Upper lobe of left lung (tissue), 6 donors: ENCODE measurements around the gene SBF2. TPM values are rescaled to one million over a fixed set of nuclear protein-coding genes. Genes with fewer than 3 reads are reported as not detected.

Experiments used
- ATAC-seq, 2 donors: fragments of 200-7000 bp; cut with Tn5 transposase; one replicate each; pipeline ENCODE4 v1.9.1; 2022; ENCODE audit warnings: mild to moderate bottlenecking in 2 of 2, moderate library complexity in 2 of 2; ENCODE audit not compliant: low FRiP score in 2 of 2
- DNase-seq, 2 donors: peaks; one replicate each; pipeline ENCODE4 v3.0.0-alpha.2; 2019 to 2020
- H3K27ac ChIP-seq, 4 donors: fragments of 200-600 bp; sonication (generic); one replicate each; pipeline ENCODE4 v1.5.1; 2016 to 2019
- H3K27me3 ChIP-seq, 4 donors: fragments of 200-600 bp; sonication (generic); one replicate each; pipeline ENCODE4 v1.5.1; 2017 to 2019
- H3K36me3 ChIP-seq, 4 donors: fragments of 200-600 bp; sonication (generic); one replicate each; pipeline ENCODE4 v1.5.1; 2016 to 2019
- H3K4me1 ChIP-seq, 4 donors: fragments of 200-600 bp; sonication (generic); one replicate each; pipeline ENCODE4 v1.5.1; 2018 to 2019
- H3K4me3 ChIP-seq, 4 donors: fragments of 200-600 bp; sonication (generic); one replicate each; pipeline ENCODE4 v1.5.1; 2017 to 2019; ENCODE audit warnings: mild to moderate bottlenecking in 2 of 4, moderate library complexity in 1 of 4
- H3K9me3 ChIP-seq, 4 donors: fragments of 200-600 bp; sonication (generic); one replicate each; pipeline ENCODE4 v1.5.1; 2018 to 2019
- EP300 ChIP-seq, 4 donors: sonication (generic); formaldehyde crosslinking; IDR thresholded peaks; one replicate each; pipeline ENCODE4 v1.5.1; 2017; ENCODE audit warnings: antibody characterized with exemption in 4 of 4, control low read depth in 2 of 4
- POLR2A ChIP-seq, 4 donors: fragments of 450-650 bp; IDR thresholded peaks; one replicate each; pipeline ENCODE4 v1.5.1; 2016 to 2017; ENCODE audit warnings: antibody characterized with exemption in 4 of 4, mild to moderate bottlenecking in 2 of 4
- POLR2AphosphoS5 ChIP-seq, 2 donors: sonication (generic); formaldehyde crosslinking; IDR thresholded peaks; one replicate each; pipeline ENCODE4 v1.5.1; 2017; ENCODE audit warnings: antibody characterized with exemption in 2 of 2
- WGBS, 2 donors: methylation state at CpG; one replicate each; pipeline ENCODE4 v1.1.5; 2017 to 2018; 5-methylcytosine and 5-hydroxymethylcytosine counted together
- total RNA-seq, 6 donors: library from RNA; depleted of rRNA in 4 of 6; stranded (reverse); fragments of >200 nt in 4 of 6; gene quantifications; one replicate each; pipeline versions ENCODE4 v1.1.0 to v1.2.1, GENCODE V29; 2016 to 2021
- TF ChIP-seq, protein P1 (sequence below), 6 experiments: fragments of 450-650 bp in 4 of 6; fragments of 200-600 bp in 2 of 6; sonication (generic) in 2 of 6; IDR thresholded peaks; one replicate each; pipeline ENCODE4 v1.5.1; 2016 to 2019; ENCODE audit warnings: antibody characterized with exemption in 6 of 6
- donor health status: DM: no; HTN: no; CAD: no; lungs with moderate emphysema.
- donor health status: DM: no; HTN: yes; CAD: no; lungs with severe emphysema.

SBF2 gene
- total RNA-seq, 6 donors from 2014 or later = 22.2 to 54.5 (median 41.2) TPM

GRCh38 chr11:9739123-9739900 lies 554.7 kb downstream of the SBF2 start:
- 81 to 85% methylated on average over 4 of the region's 4 CpGs for WGBS, 2 donors
- Histone ChIP-seq H3K9me3 (no peaks in the 10 kb centered on the region), H3K4me1 (peaks cover 3 to 20% (median 13%) of the 10 kb centered on the region in 4 donors), H3K36me3 (peaks cover 0 to 74% (median 17%) of the 10 kb centered on the region in 4 donors), H3K27me3 (no peaks in the 10 kb centered on the region), H3K4me3 (no peak overlapping the region), H3K27ac (peak overlapping the region; percentile 5 to 78 (median 54))
- DNase-seq (no peak), ATAC-seq (no peak)
- TF ChIP-seq EP300 (IDR thresholded peaks at IDR 0.05) = peak in 1 of 4 donors; percentile 9
- no peak for TF ChIP-seq POLR2A (IDR thresholded peaks at IDR 0.05)

DNA sequence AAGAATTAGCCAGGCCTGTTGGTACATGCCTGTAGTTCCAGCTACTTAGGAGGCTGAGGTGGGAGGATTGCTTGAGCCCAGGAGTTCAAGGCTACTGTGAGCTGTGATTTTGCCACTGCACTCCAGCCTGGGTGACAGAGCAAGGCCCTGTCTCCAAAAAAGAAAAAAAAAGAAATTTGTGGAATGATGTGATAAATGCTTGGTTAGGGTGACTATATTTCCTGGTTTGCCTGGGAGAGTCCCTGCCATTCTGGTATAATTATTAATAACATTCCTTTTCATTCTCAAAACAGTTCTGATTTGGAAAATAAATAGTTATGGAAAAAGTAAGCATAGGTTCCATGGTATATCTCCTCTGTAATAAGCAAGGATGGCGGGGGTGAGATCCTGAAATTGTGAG lies 555.3 kb downstream of the SBF2 start:
- H3K9me3 ChIP-seq = no peaks in the 10 kb centered on the region
- no peaks in the 10 kb centered on the region for H3K27me3 ChIP-seq
- H3K4me1 ChIP-seq = peaks cover 3 to 20% (median 13%) of the 10 kb centered on the region in 4 donors
- TF ChIP-seq EP300 (IDR thresholded peaks at IDR 0.05) (no peak), POLR2A (IDR thresholded peaks at IDR 0.05) (no peak), POLR2AphosphoS5 (IDR thresholded peaks at IDR 0.05) (no peak)
- TF ChIP-seq, protein P1, sequence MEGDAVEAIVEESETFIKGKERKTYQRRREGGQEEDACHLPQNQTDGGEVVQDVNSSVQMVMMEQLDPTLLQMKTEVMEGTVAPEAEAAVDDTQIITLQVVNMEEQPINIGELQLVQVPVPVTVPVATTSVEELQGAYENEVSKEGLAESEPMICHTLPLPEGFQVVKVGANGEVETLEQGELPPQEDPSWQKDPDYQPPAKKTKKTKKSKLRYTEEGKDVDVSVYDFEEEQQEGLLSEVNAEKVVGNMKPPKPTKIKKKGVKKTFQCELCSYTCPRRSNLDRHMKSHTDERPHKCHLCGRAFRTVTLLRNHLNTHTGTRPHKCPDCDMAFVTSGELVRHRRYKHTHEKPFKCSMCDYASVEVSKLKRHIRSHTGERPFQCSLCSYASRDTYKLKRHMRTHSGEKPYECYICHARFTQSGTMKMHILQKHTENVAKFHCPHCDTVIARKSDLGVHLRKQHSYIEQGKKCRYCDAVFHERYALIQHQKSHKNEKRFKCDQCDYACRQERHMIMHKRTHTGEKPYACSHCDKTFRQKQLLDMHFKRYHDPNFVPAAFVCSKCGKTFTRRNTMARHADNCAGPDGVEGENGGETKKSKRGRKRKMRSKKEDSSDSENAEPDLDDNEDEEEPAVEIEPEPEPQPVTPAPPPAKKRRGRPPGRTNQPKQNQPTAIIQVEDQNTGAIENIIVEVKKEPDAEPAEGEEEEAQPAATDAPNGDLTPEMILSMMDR (IDR thresholded peaks at IDR 0.05) = no peak
- H3K27ac ChIP-seq = peak overlapping the region; percentile 5 to 75 (median 22)
- WGBS, 2 donors = 95 to 96% methylated on average over 1 of the region's 1 CpG
- DNase-seq = no peak
- H3K36me3 ChIP-seq = peaks cover 0 to 78% (median 21%) of the 10 kb centered on the region in 4 donors
- ATAC-seq = no peak
- no peak overlapping the region for H3K4me3 ChIP-seq

GRCh38 chr11:9738116-9738515 lies 555.9 kb downstream of the SBF2 start:
- no peaks in the 10 kb centered on the region for H3K9me3 ChIP-seq

GRCh38 chr11:9736365-9736764 lies 557.7 kb downstream of the SBF2 start:
- DNase-seq = no peak
- TF ChIP-seq POLR2A (IDR thresholded peaks at IDR 0.05) = no peak
- TF ChIP-seq, protein P1 (IDR thresholded peaks at IDR 0.05) = no peak
- TF ChIP-seq EP300 (IDR thresholded peaks at IDR 0.05) = no peak
- TF ChIP-seq POLR2AphosphoS5 (IDR thresholded peaks at IDR 0.05) = no peak
- no peaks in the 10 kb centered on the region for H3K27me3 ChIP-seq
- H3K36me3 ChIP-seq = peaks cover 0 to 85% (median 29%) of the 10 kb centered on the region in 4 donors
- 91 to 98% methylated on average over 2 of the region's 2 CpGs for WGBS, 2 donors
- ATAC-seq = no peak
- peaks cover 3 to 20% (median 13%) of the 10 kb centered on the region in 4 donors for H3K4me1 ChIP-seq
- H3K4me3 ChIP-seq = no peak overlapping the region
- H3K9me3 ChIP-seq = no peaks in the 10 kb centered on the region
- H3K27ac ChIP-seq = peak overlapping the region in 1 of 4 donors; percentile 3

More at GRCh38 chr11:9738116-9738515, 555.9 kb downstream of the SBF2 start:
- Histone ChIP-seq H3K27me3 (no peaks in the 10 kb centered on the region), H3K27ac (peak overlapping the region in 3 of 4 donors; percentile 5 to 75 (median 13)), H3K36me3 (peaks cover 0 to 84% (median 22%) of the 10 kb centered on the region in 4 donors), H3K4me1 (peaks cover 3 to 20% (median 13%) of the 10 kb centered on the region in 4 donors), H3K4me3 (no peak overlapping the region)
- peak; percentile 72 to 85 for ATAC-seq
- TF ChIP-seq POLR2A (IDR thresholded peaks at IDR 0.05) = no peak
- no peak for TF ChIP-seq POLR2AphosphoS5 (IDR thresholded peaks at IDR 0.05)
- TF ChIP-seq, protein P1 (IDR thresholded peaks at IDR 0.05) = no peak
- TF ChIP-seq EP300 (IDR thresholded peaks at IDR 0.05) = peak in 1 of 4 donors; percentile 17
- DNase-seq = peak in 1 of 2 donors; percentile 65
- 41 to 42% methylated on average over 3 of the region's 3 CpGs for WGBS, 2 donors

- TF ChIP-seq EP300 (IDR thresholded peaks at IDR 0.05) (no peak), POLR2AphosphoS5 (IDR thresholded peaks at IDR 0.05) (no peak), POLR2A (IDR thresholded peaks at IDR 0.05) (no peak)
- TF ChIP-seq, protein P1 (IDR thresholded peaks at IDR 0.05) = no peak
- no peak for ATAC-seq
- Histone ChIP-seq H3K4me1 (peaks cover 3 to 20% (median 13%) of the 10 kb centered on the region in 4 donors), H3K27me3 (no peaks in the 10 kb centered on the region), H3K9me3 (no peaks in the 10 kb centered on the region), H3K4me3 (no peak overlapping the region), H3K27ac (no peak overlapping the region), H3K36me3 (peaks cover 0 to 81% (median 27%) of the 10 kb centered on the region in 4 donors)
- WGBS, 2 donors = 95 to 99% methylated on average over 2 of the region's 2 CpGs
- DNase-seq = no peak
Observed at GRCh38 chr11:9735919-9736318, 558.1 kb downstream of the SBF2 start.
